Stimulated activated CD4-positive, alpha-beta T cell treated with anti-CD3 and anti-CD28 coated beads, Interleukin-12 subunit alpha, Interleukin-12 subunit beta, amount 100 ng/mL, for 24 hours (primary cell): ENCODE measurements around the gene PCDHB14.
"Not testable (repeated sequence)": the region's sequence is repeated elsewhere in the genome, so short reads cannot be mapped to it uniquely, and the experiment has no call there.

Experiments used
- DNase-seq, 2 experiments: peaks; one replicate each; pipeline ENCODE4 v3.0.0-alpha.2; 2020; ENCODE audit warnings: low read depth in 2 of 2

The PCDHB14 gene

GRCh38 chr5:141223112-141223783 is at the start of gene PCDHB14:
PCDHB14 (plus strand) TSS chr5:141223343; CDS start chr5:141223506, 163 bp downstream.
- no peak for DNase-seq

GRCh38 chr5:141174291-141175104 is 48.6 kb upstream of the PCDHB14 start:
- DNase-seq: not testable (repeated sequence)

GRCh38 chr5:141175933-141176332 is 47.2 kb upstream of the PCDHB14 start:
- no peak for DNase-seq

GRCh38 chr5:141177577-141178191 is 45.5 kb upstream of the PCDHB14 start, which contains the start of gene PCDHB8:
PCDHB8 (plus strand) TSS chr5:141177790; CDS start chr5:141178035, 245 bp downstream.
- not testable (repeated sequence) for DNase-seq

- DNase-seq: not testable (repeated sequence)
Observed at GRCh38 chr5:141179371-141179770, 43.8 kb upstream of the PCDHB14 start.

GRCh38 chr5:141179876-141180275 is 43.3 kb upstream of the PCDHB14 start:
- not testable (repeated sequence) for DNase-seq

GRCh38 chr5:141180313-141180712 is 42.8 kb upstream of the PCDHB14 start:
- no peak for DNase-seq

- DNase-seq: no peak
Observed at GRCh38 chr5:141182248-141182647, 40.9 kb upstream of the PCDHB14 start, which contains the start of gene PCDHB16. PCDHB16 (plus strand) TSS chr5:141182387; CDS start chr5:141182560, 173 bp downstream.

GRCh38 chr5:141184117-141184855 is 38.9 kb upstream of the PCDHB14 start:
- not testable (repeated sequence) for DNase-seq

GRCh38 chr5:141186897-141187512 is 36.1 kb upstream of the PCDHB14 start, which contains the start of gene PCDHB9:
PCDHB9 (plus strand) TSS chr5:141187161; CDS start chr5:141187319, 158 bp downstream.
- DNase-seq: no peak

GRCh38 chr5:141188682-141189081 is 34.5 kb upstream of the PCDHB14 start:
- DNase-seq: not testable (repeated sequence)

- DNase-seq: not testable (repeated sequence)
Observed at GRCh38 chr5:141189131-141189530, 34.0 kb upstream of the PCDHB14 start.

- no peak for DNase-seq
Observed at GRCh38 chr5:141192110-141192725, 30.9 kb upstream of the PCDHB14 start, which contains the start of gene PCDHB10. PCDHB10 (plus strand) TSS chr5:141192353; CDS start chr5:141192553, 200 bp downstream.

GRCh38 chr5:141194332-141194731 is 28.8 kb upstream of the PCDHB14 start:
- DNase-seq: not testable (repeated sequence)

GRCh38 chr5:141196363-141196762 is 26.8 kb upstream of the PCDHB14 start:
- no peak for DNase-seq

- DNase-seq: no peak
Observed at GRCh38 chr5:141199359-141200235, 23.5 kb upstream of the PCDHB14 start, which contains the start of gene PCDHB11. PCDHB11 (plus strand) TSS chr5:141199627; CDS start chr5:141199775, 148 bp downstream.

GRCh38 chr5:141201126-141201525 is 22.0 kb upstream of the PCDHB14 start:
- not testable (repeated sequence) for DNase-seq

GRCh38 chr5:141201646-141202045 is 21.5 kb upstream of the PCDHB14 start:
- DNase-seq: not testable (repeated sequence)

GRCh38 chr5:141208478-141208877 is 14.7 kb upstream of the PCDHB14 start, which contains the start of gene PCDHB12:
PCDHB12 (plus strand) TSS chr5:141208719; CDS start chr5:141208908, 189 bp downstream.
- DNase-seq: no peak
